Renal pelvis (tissue), 4 donors: ENCODE data around the gene SCAMP4. TPM values are rescaled to one million over a fixed set of nuclear protein-coding genes. Genes with fewer than 3 reads are reported as not detected.

ENCODE experiments used
- DNase-seq: peaks from one replicate; pipeline ENCODE4 v3.0.0-alpha.2; 2013
- polyA plus RNA-seq, 3 donors: library from polyadenylated mRNA; unstranded; fragments of 120-200 nt; gene quantifications; one replicate each; pipeline ENCODE4 v1.2.1, GENCODE V29; 2013; ENCODE audit not compliant: insufficient read length in 3 of 3

SCAMP4 gene
- polyA plus RNA-seq, 3 donors = 77.5 to 101 (median 96.6) TPM

- DNase-seq = no peak
Measured at GRCh38 chr19:1935484-1936208, 30.4 kb downstream of the SCAMP4 start.

GRCh38 chr19:1936430-1936829 lies 31.2 kb downstream of the SCAMP4 start:
- no peak for DNase-seq

- no peak for DNase-seq
Measured at GRCh38 chr19:1936916-1937610, 31.9 kb downstream of the SCAMP4 start.

- DNase-seq = no peak
Measured at GRCh38 chr19:1938071-1938470, 32.9 kb downstream of the SCAMP4 start.

- no peak for DNase-seq
Measured at GRCh38 chr19:1941146-1942077, 36.2 kb downstream of the SCAMP4 start, which contains the start of gene CSNK1G2. Gene CSNK1G2 (plus strand): TSS chr19:1941172. CDS start chr19:1969773, 28,601 bp downstream.

GRCh38 chr19:1942078-1942933 lies 37.1 kb downstream of the SCAMP4 start:
- peak; percentile 81 for DNase-seq

- DNase-seq = no peak
Measured at GRCh38 chr19:1942934-1943555, 37.8 kb downstream of the SCAMP4 start.

GRCh38 chr19:1943661-1944087 lies 38.5 kb downstream of the SCAMP4 start:
- DNase-seq = no peak

- no peak for DNase-seq
Measured at GRCh38 chr19:1944088-1944915, 39.1 kb downstream of the SCAMP4 start.

- no peak for DNase-seq
Measured at GRCh38 chr19:1944916-1945561, 39.8 kb downstream of the SCAMP4 start.

GRCh38 chr19:1945899-1946298 lies 40.7 kb downstream of the SCAMP4 start:
- DNase-seq = no peak

GRCh38 chr19:1947651-1948209 lies 42.5 kb downstream of the SCAMP4 start:
- DNase-seq = no peak

GRCh38 chr19:1949304-1950101 lies 44.3 kb downstream of the SCAMP4 start:
- no peak for DNase-seq

- DNase-seq = no peak
Measured at GRCh38 chr19:1950640-1951039, 45.4 kb downstream of the SCAMP4 start.

- no peak for DNase-seq
Measured at GRCh38 chr19:1952635-1953034, 47.4 kb downstream of the SCAMP4 start.

GRCh38 chr19:1953037-1953436 lies 47.8 kb downstream of the SCAMP4 start:
- no peak for DNase-seq

GRCh38 chr19:1953441-1954094 lies 48.4 kb downstream of the SCAMP4 start:
- no peak for DNase-seq
